Skin of body (tissue), 2 donors: ENCODE data around the gene CUBN. TPM values are rescaled to one million over a fixed set of nuclear protein-coding genes. Genes with fewer than 3 reads are reported as not detected.

ENCODE experiments used
- DNase-seq: peaks from one replicate; lab custom pipeline; 2025; lab: John Stamatoyannopoulos, UW
- total RNA-seq: library from RNA; depleted of rRNA; stranded (reverse); fragments of >200 nt; gene quantifications from one replicate; pipeline ENCODE4 v1.2.3, GENCODE V29; 2014

The CUBN gene
- total RNA-seq, 1 donor from 2014 or later: 18.1 TPM

DNA sequence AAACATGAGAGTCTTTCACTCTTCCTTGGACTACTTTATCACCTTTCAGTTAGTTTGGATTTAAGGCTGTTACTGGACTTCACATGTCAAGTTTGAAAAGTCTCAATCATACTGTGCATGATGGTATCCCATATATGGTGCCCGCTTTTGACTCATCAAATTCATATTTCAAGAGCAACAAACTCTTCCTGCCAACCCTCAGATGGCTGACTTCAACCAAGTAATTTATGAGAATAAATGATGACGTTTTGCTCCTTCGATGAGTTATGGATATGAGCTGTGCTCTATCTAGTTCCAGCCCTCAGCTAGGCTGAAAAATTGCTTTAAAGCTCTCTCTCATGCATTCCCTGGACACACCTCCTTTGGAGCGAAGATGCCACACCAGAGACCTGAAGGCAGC lies 202.1 kb downstream of the CUBN start:
- DNase-seq: no peak

DNA sequence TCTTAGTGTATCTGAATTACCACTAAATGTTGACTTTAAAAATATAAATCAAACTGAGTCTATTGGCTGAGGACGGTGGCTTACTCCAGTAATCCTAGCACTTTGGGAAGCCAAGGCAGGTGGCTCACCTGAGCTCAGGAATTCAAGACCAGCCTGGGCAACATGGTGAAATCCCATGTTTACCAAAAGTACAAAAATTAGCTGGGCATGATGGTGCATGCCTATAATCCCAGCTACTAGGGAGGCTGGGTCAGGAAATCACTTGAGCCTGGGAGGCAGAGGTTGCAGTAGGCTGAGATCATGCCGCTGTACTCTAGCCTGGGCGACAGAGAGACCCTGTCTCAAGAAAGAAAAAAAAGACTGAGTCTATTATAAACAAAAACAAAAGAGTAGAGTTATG lies 205.9 kb downstream of the CUBN start:
- DNase-seq: no peak

DNA sequence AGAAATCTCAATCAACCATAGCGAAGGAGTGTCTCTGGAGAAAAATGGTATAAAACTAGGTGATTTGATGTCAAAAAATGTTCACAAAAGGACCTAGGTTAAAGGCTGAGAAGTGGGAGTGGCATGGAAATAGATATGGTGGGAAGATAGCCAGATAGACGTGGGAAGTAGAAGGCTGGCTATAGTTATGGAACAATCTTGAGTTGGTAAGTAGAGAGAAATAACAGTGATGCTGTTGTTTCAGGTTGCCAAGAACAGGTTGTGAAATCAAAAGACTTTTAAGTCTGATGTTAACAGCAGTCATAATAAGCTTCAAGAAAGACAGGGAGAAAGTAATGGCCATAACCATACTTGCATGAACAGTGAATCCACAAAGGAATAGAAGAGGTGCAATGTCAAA lies 206.3 kb downstream of the CUBN start:
- DNase-seq: no peak

DNA sequence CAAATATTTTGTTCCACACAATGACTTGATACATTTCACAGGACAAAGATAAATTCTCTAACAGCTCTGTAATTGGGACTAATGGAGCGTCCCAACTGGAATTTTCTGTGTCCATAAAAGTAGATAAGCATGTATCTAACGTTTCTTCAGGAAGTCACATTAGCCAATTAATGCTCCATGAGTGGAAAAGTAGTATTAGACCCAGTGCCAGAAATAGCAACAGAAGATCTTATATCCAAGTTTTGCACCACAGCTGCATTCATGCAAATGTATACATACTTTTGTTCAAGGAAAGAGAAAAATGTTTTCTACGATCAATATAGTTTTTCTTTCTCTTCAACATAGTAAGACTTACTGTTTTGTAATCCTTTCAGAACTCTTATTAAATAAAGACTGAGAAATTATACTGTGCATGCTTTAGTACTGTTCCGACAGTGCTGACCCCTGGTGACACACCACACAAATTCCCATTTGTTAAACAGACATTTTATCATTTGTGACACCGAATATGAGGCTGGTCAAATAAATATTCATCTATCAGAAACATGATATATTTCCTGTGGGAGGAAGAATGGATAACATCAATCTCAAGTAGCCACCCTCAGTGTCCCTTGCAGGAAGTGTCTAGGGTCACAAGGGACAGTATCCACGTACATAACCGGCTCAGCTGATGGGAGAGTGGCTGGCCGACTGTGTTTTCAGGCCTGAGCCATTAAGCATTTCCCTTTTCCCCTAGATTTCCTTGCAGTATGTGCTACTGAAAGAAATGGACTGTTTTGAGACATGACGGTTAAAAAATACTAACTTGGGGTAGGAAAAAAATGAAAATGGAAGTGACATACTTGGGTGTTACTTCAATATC lies 210.3 kb downstream of the CUBN start:
- peak; percentile 58 for DNase-seq

DNA sequence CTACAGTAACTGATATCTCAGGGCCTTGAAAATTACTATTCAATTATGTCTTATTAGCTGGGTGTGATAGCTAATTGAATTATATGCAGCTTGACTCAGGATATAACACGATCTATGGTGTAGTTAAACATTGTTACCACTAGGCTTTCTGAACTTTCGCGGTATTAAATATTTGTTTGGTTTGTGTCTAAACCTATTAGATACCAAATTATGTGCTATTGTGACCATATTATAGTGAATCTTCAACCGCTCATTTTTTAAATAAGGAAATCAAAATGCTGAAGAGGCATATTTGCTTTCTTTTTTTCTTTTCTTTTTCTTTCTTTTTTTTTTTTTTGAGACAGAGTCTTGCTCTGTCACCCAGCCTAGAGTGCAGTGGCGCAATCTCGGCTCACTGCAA lies 213.1 kb downstream of the CUBN start:
- no peak for DNase-seq

DNA sequence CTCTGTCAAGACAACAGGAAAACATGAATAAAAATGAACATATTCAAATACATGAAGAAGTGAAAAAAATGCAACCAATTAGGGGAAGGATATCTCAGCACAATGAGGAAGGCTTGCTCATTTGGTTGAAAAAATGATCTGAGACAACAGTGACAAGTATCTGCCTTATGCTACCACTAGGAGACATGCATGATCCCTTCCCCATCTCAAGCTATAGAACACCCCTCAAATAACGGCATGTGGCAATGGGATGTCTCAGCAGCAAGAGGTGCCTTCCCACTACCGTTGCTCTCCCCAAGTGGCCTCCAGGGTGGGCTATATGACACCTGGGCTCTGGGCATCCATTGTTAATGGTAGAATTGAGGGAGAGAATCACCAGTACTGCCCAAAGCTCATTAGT lies 214.3 kb downstream of the CUBN start:
- DNase-seq: no peak

DNA sequence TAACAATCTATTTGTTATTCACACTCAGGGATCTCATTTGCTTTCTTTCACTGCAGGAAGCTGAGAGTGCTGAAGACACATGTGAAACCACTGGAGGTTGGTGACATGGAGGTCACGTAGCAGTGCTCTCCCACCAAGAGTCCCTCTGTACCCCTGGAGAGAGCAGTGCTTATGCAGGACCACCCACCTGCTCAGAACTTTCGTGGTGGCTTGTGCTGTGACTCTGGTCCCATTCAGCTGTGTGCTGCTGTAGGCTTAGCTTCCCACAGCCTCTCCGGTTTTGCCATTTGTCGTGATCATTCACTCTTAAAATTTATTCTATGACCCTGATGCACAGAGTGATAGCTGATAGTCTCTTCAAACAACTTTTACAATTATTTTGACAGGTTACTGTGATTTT lies 216.3 kb downstream of the CUBN start:
- no peak for DNase-seq

DNA sequence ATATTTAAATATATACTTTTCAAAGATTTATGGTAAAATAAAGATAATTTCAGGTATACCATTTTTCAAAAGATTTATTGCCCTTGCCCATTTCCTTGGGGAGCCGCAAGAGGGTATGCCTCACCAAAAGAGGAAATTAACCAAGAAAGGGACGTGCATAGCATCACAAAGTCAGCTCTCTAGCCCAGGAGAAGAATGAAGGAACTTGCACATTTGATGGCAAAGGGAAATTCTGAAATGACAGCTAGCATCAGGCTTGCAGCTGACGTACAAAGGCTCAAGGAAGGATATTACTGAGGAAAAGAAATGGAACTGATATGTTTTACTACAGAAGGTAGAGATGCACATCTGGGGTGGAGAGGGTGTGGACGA lies 218.8 kb downstream of the CUBN start:
- no peak for DNase-seq

DNA sequence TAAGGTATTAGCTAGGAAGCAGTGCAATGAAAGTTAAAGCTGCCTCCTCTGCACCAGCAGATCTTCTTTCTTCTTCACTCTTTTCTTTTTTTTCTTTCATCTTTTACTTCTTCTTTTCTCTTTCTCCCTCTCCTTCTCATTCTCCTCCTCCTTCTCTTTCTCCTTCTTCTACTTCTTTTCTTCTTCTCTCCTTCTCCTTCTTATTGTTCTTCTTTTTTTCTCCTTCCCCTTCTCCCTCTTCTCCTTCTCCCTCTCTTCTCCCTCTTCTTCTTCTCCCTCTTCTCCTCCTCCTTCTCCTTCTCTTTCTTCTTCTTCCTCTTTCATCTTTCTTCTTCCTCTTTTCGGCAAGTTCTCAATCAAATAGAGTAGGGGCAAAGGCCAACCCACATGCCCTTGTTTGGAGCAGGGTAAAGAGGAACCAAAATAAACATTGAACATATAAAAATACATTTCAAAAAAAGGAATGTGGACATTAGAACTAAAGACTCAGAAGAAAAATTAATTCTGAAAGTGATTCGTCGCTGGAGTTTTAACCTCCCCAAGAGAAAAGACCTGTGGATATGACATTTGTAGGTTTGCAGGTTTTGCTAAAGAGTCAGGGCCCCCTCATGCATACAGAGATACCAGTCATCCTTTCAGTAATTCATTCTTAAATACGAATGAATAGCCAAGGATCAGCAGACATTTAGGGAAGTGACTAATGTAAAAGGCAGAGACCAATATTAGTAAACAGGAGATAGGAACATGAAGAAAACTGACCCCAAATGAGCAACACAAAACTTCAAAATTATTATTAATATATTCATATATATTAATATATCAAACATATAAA lies 219.4 kb downstream of the CUBN start:
- no peak for DNase-seq

DNA sequence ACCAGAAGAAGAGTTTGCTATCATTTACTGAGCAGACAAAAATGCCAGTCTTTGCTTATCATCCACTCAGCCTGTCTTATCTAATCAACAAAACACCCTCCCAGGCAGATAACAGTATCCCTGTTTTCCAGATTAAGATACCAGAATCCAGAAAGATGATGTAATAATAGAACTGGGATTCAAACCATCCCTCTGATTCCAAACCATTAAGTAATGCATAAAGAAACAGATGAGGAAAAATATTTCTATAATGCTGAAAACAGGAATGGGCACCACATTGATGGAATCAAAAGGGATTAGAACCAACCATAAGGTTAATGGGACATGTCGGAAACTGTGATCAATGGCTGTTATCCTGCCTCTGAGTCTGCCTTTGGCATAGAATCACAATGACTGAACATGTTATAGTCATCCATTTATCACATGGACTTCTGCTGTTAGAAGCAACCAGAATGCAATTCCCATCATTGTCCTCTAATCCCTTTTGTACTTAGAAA lies 220.3 kb downstream of the CUBN start:
- DNase-seq: peak; percentile 95

DNA sequence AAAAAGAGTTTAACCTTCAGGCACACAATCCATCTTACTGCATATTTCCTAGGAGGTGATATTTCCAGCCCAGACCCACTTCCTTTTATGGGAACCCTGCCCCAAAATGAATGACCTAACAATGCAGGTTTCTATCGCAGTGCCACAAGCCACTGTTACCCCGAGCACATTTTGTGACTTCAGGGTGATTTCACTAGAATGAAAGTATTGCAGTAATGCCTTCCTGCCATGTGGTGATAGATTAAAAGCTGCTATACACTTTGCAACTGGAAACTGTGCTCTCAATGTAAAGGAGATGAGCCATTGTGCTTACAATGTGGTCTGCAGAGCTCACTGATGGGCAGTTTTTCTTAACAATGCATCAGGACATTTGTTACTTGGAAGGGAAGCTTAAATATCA lies 221.9 kb downstream of the CUBN start:
- DNase-seq: no peak

DNA sequence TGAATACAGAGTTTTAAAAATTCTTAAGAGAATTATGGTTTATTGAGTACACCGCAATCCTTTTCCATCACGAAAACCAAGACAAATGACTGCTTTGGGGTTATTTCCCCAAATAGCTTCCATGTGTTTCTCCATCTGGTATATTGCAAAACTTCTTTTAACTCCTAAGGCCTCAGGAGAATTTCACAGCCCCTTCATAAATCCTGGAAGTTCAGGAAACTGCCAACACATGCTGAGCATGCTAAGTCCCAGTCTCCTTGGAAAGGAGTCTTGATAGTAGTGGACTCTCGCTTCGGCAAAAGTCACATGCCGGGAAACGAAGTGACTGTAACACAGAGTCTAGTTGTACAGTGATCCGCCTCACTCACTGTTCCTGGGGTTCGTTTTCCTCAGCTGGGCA lies 224.3 kb downstream of the CUBN start:
- peak; percentile 95 for DNase-seq

DNA sequence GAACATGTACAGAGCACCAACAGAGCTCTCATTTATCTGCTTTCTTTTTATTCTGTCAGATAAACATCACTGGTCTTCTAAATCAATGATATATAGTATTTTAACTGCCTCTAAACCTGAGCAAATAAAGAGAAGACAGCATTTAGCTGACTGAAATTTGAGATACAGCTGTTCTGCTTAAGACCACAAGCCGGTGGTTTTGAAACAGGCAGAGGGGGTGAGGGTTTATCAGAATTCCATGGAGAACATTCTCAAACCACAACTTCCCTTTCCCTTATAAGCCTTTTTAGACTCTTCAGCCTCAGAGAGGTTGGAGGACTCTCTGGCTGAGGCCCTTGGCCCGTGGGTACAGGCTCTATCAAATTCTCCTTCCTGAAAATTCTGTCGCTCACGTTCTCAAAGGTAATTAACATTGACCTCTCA lies 225.0 kb downstream of the CUBN start:
- DNase-seq: no peak

DNA sequence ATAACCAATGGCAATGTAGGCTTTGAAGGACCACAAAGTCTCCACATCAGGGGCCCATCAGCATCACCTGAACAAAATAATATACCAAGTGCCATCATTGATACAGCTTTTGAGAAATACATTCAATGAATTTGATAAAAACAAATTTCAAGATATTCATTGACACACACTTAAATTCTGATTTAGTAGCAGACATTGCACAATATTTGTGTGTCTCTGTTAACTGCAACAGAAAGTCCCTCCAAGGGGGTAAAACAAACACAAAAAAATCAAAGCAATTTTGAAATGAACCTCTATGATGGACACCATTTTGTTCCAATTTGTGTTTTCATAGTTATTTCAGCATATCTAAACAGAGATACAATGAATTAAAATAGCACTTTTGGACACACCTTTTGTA lies 225.6 kb downstream of the CUBN start:
- no peak for DNase-seq

DNA sequence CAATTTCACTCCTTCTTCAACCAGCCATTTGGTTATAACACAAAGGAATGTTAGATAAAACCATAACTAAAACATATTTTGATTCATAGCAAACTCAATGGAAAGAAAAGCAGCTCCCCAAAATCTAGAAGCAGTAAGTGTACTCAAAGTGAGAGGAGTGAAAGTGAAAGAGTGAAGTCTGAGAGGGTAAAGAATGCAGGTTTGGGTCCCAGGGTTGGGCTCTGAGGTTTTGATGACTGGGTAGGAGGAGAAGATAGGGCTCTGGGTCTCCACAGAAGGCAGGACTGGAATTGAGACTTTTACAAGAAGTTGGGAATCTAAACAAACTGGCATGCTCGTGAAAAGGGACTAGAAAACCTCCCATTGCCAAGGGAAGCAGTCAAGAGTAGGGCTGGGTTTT lies 227.0 kb downstream of the CUBN start:
- no peak for DNase-seq

DNA sequence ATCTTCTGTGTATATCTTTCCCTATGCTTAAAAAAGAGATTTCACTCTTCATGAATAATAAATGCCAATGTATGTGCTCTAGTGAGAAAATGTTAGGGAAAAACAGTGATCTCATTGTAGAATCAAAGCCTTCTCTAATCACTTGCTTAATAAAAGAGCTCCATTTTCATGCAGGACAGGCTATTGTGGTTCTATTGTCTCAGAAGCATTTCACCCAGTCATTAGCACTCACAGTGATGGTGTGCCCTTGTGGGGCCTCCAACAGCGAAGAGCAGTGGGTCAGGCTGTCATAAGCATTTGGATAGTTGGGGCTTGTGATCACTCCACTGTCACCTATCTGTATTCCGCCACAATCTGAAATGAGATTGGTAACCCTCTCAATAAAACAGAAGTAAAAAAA lies 228.5 kb downstream of the CUBN start:
- DNase-seq: no peak

DNA sequence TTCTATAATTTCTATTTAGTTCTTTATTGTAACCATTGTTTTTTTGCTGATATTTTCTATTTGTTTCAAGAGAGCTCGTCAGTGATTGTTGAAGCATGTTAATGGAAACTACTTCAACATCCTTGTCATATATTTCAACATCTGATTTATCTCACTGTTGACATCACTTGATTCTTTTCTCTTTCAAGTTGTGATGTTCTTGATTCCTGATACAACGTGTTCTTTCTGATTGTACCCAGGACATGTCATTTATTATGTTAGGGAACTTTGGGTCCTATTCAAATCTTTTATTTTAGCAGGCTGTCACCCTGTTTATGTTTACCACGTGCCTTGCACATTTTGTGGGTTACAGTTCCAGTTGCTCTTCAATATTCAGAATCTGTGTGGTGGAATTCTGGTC lies 232.6 kb downstream of the CUBN start:
- no peak for DNase-seq

DNA sequence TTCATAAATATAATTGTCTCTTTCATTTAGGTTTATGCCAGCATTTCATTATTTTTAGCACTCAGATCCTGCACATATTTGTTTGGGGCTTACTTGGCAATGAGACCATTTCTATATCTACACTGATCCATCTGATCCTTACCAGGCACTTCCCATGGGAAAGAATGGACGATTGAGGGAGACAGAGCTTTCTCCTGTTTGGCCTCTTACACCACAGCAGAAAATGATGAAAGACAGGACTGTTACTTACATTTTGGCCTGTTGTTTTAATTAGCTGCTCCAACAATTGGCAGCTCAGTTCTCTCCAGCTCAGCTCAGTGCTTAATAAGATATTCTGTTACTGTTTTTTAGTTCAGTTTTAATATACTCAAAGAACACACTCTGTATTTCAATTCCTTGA lies 234.8 kb downstream of the CUBN start:
- DNase-seq: no peak

DNA sequence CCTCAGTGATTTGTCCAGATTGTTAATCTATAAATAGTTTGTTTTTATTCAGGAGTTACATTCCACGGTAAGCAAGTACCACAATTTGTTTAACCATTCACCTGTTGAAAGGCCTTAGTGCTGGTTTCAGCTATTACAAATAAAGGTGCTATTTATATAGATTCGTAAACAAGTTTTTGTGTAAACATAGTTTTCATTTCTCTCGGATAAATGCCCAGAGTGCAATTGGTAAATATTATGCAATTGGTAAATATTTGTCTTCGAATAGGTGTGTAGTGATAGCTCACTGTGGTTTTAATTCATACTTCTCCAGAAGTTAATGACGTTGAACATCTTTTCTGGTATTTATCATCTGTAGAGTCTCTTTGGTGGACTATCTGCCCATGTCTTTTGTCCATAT lies 235.9 kb downstream of the CUBN start:
- no peak for DNase-seq

DNA sequence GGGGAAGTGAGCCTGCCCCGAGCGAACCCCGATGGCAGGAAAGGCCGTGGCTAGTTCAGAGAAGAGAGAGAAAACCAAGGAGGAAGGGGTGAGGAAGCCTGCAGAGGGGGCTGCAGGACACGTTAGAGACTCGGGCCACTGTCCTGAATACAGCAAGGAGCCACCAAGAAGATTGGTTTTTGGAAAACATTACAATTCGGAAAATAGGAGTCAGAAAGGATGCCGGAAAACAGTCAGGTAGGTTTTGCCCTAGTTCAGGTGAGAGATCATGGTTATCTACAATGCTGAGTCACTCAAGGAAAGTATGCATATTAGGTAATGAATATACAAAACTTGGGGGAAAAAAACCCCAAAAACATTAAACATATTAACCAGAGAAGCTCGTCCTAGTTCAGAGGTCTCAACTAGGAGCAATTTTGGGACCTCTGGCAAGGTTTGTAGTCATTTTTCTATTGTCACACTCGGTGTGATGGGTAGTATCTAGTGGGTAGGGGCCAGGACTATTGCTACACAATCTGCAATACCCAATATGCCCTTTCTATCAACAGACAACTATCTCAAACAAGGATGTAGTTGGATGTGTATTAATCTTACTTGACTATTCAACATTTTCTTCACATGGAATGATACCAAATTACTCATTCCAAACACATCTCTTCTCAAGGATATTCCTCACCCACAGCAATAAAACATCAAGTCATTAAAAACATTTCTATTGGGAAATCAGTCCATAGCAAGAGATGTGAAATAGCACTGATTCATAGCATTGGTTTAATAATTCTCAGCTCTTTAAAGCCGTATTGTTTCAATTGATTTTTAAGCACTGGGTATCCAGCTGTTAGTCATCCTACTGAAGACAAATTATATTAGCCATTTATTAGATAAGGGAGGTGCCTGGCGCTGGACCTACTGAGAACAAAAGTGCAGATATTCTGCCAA lies 238.0 kb downstream of the CUBN start:
- peak; percentile 66 for DNase-seq

DNA sequence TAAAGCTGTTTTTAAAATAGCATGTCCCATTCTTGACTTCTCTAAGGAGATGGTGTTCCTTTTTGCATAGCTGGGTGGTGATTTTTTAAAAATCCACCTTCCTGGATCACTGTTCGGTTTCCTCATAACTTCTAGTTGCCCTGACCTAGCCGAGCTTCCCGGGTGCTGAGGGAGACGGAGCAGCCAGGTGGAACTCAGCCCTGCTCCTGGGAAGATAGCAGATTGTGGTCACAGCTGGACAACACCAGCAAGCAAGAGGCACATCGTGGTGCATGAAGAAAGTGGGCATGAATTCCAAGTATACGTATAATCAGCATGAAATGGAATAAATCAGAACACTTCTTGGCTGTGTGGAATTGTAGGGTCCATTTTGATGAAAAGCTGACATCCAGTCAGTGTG lies 238.9 kb downstream of the CUBN start:
- no peak for DNase-seq

DNA sequence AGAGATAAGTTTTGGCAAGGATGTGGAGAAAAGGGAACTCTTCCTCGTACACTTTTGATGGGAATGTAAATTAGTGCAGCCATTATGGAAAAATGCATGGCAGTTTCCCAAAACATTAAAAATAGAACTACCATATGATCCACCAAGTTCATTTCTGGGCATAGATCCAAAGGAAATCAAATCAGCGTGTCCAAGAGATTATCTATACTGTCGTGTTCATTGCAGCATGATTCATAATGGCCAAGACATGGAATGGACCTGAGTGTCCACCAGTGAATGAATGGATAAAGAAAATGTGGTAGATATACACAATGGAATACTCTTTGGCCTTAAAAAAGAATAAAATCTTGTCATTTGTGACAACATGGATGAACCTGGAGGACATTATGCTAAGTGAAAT lies 242.0 kb downstream of the CUBN start:
- peak; percentile 66 for DNase-seq
